Naive thymus-derived CD4-positive, alpha-beta T cell (primary cell): ENCODE measurements around the gene C2CD3. TPM values are rescaled to one million over a fixed set of nuclear protein-coding genes. Genes with fewer than 3 reads are reported as not detected.
"Not testable (repeated sequence)": the region's sequence is repeated elsewhere in the genome, so short reads cannot be mapped to it uniquely, and the experiment has no call there.

Experiments
- ATAC-seq: fragments of 150-1000 bp; cut with Tn5 transposase; 2 replicates; pipeline ENCODE4 v1.10.0; 2021; ENCODE audit warnings: mild to moderate bottlenecking, moderate library complexity
- CTCF ChIA-PET: fragments of 350-600 bp; sonication (Branson Sonifier 250); formaldehyde crosslinking; loops from one replicate; lab custom pipeline; 2021; ENCODE audit warnings: antibody characterized with exemption; lab: Charles Lee
- POLR2A ChIA-PET: fragments of 350-600 bp; sonication (Branson Sonifier 250); formaldehyde crosslinking; loops from one replicate; lab custom pipeline; 2021; ENCODE audit warnings: antibody characterized with exemption, inconsistent platforms; lab: Charles Lee
- DNase-seq, 9 donors: peaks; one replicate each; pipeline versions ENCODE4 v3.0.0 to v3.0.0-alpha.2; 2020 to 2022; ENCODE audit warnings: mixed read lengths in 1 of 9
- H3K27ac ChIP-seq: one replicate; pipeline ENCODE4 v1.7.0; 2013; ENCODE audit warnings: mild to moderate bottlenecking, low read depth, low read length, moderate library complexity
- H3K27me3 ChIP-seq, 2 donors: one replicate each; pipeline ENCODE4 v1.7.0; 2013; ENCODE audit warnings: low read length in 2 of 2, mild to moderate bottlenecking in 2 of 2, moderate library complexity in 2 of 2; ENCODE audit not compliant: control insufficient read depth in 2 of 2, insufficient read depth in 2 of 2
- H3K36me3 ChIP-seq, 3 experiments: 1 replicate in 2 of 3; 2 replicates in 1 of 3; pipeline ENCODE4 v1.7.0; 2013; ENCODE audit warnings: low read length in 3 of 3, mild to moderate bottlenecking in 3 of 3, moderate library complexity in 1 of 3; ENCODE audit not compliant: insufficient read depth in 3 of 3, control insufficient read depth in 2 of 3
- H3K4me1 ChIP-seq, 2 donors: one replicate each; pipeline ENCODE4 v1.7.0; 2013; ENCODE audit warnings: low read length in 2 of 2, mild to moderate bottlenecking in 2 of 2, moderate library complexity in 1 of 2; ENCODE audit not compliant: control insufficient read depth in 2 of 2, insufficient read depth in 2 of 2
- H3K4me3 ChIP-seq: 2 replicates; pipeline ENCODE4 v1.7.0; 2013; ENCODE audit warnings: mild to moderate bottlenecking, low read length
- H3K9me3 ChIP-seq, 3 experiments: 1 replicate in 2 of 3; 2 replicates in 1 of 3; pipeline ENCODE4 v1.7.0; 2013; ENCODE audit warnings: low read length in 3 of 3; ENCODE audit not compliant: control insufficient read depth in 2 of 3
- H3K27ac Mint-ChIP-seq, 9 donors: one replicate each; pipeline ENCODE4 v1.8.0; 2020 to 2022; ENCODE audit warnings: mixed read lengths in 9 of 9, mild to moderate bottlenecking in 8 of 9, moderate library complexity in 5 of 9, inconsistent platforms in 2 of 9
- H3K27me3 Mint-ChIP-seq, 5 donors: one replicate each; pipeline ENCODE4 v1.8.0; 2021 to 2022; ENCODE audit warnings: mixed read lengths in 5 of 5, mild to moderate bottlenecking in 1 of 5
- H3K36me3 Mint-ChIP-seq, 5 donors: one replicate each; pipeline ENCODE4 v1.8.0; 2020 to 2022; ENCODE audit warnings: mixed read lengths in 5 of 5, mild to moderate bottlenecking in 3 of 5, inconsistent platforms in 1 of 5
- H3K4me1 Mint-ChIP-seq, 7 donors: one replicate each; pipeline ENCODE4 v1.8.0; 2020 to 2022; ENCODE audit warnings: mixed read lengths in 7 of 7, mild to moderate bottlenecking in 3 of 7, inconsistent platforms in 1 of 7
- H3K4me3 Mint-ChIP-seq, 10 donors: one replicate each; pipeline ENCODE4 v1.8.0; 2020 to 2022; ENCODE audit warnings: mild to moderate bottlenecking in 10 of 10, mixed read lengths in 10 of 10, moderate library complexity in 6 of 10, inconsistent platforms in 2 of 10
- H3K9me3 Mint-ChIP-seq, 11 donors: one replicate each; pipeline ENCODE4 v1.8.0; 2020 to 2022; ENCODE audit warnings: mixed read lengths in 11 of 11, mild to moderate bottlenecking in 4 of 11, inconsistent platforms in 1 of 11, moderate library complexity in 1 of 11
- intact Hi-C, 2 donors: fragments of 100-400 bp; cut with micrococcal nuclease; formaldehyde crosslinking; loops; one replicate each; pipeline ENCODE4 v1.15.1; 2023
- polyA plus RNA-seq, 2 donors: library from polyadenylated mRNA; unstranded; fragments of 300-500 nt; fragmentation: Illumina TruSeq; gene quantifications; one replicate each; pipeline ENCODE4 v1.2.3, GENCODE V29; 2021
- total RNA-seq, 6 experiments: library from RNA in 5 of 6; stranded (reverse) in 5 of 6; gene quantifications; 1 replicate in 5 of 6; 2 replicates in 1 of 6; pipeline ENCODE4 v1.2.3 and lab custom pipeline; 2021 to 2026

Gene C2CD3
- total and polyA plus RNA-seq, 7 experiments from 2014 or later: 8.0 to 42.5 (median 34.6) TPM

DNA sequence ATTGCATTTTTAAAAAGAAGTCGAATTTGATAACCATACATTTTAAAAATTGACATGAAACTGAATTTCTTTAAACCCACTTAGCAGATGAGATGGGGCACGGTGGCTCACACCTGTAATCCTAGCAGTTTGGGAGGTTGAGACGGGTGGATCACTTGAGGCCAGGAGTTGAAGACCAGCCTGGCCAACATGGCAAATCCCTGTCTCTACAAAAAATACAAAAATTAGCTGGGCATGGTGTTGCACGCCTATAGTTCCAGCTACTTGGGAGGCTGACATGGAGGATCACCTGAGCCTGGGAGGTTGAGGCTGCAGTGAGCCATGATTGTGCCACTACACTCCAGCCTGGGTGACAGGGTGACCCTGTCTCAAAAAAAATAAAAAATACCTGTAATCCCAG lies 185.1 kb downstream of the C2CD3 start:
- H3K9me3 ChIP-seq, H3K9me3 Mint-ChIP-seq, H3K4me1 ChIP-seq, DNase-seq, H3K27ac ChIP-seq, H3K4me3 Mint-ChIP-seq, ATAC-seq, H3K27me3 ChIP-seq, H3K4me3 ChIP-seq, H3K27me3 Mint-ChIP-seq: not testable (repeated sequence)
- H3K27ac Mint-ChIP-seq: peak overlapping the region in 4 of 9 donors; percentile 28 to 100 (median 68)
- peaks cover 12 to 21% (median 14%) of the 10 kb centered on the region in 5 donors for H3K36me3 Mint-ChIP-seq
- ChIA-PET CTCF (interaction anchor here (1.6 kb wide), 1 partner anchor 9 kb away, joined by 9 read pairs; no protein-coding TSS in a partner anchor), POLR2A (interaction anchor here (11.9 to 31.1 kb wide), 3 partner anchors 5 to 28 kb away, joined by 237 to 1403 read pairs (median 1403); partner anchors contain the start of genes UCP2 and UCP3)
- peaks cover 0 to 19% (median 2%) of the 10 kb centered on the region in 3 experiments for H3K36me3 ChIP-seq
- intact Hi-C loops: loop anchor here in 1 of 2 donors (10.0 kb wide), 1 partner anchor 509 kb away; the partner anchor contains the start of gene LIPT2
- H3K4me1 Mint-ChIP-seq: peaks cover 19 to 36% (median 27%) of the 10 kb centered on the region in 7 donors

DNA sequence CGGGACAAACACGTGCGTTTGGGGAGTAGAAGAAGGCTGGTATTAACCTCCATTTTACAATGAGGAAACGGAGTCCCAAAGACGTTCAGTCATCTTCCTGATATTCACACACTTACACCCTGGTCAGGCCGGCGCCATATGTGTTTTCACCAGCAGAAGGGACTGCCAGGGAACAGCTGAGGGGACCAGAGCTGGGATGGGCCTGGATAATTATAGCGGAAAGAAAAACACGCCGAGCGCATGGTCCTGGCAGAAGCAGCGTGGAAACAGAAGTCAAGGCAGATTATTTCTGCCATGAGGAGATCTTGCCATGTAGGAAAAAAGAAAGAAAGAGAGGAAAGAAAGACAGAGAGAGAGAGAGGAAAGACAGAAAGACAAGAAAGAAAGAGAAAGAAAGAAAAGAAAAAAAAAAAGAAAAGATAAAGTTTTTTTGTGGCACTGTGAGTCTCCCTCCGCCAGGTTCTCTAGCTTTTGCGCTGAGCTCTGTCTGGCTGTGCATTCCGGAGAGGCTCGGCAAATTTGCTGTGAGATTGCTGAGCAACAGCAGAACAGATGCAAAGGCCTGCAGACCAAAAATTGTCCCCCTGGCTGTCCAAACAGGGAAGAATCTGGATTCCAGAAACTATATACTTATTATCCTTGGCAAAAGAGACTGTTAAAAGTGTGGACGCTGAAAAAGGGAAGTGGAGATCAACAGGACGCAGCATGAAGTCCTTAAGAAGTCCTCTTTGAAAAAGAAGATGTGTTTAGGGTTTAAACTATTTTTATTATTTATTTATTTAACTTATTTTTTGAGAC lies 186.9 kb downstream of the C2CD3 start:
- DNase-seq: peak in 1 of 9 donors; percentile 43
- H3K4me1 Mint-ChIP-seq: peaks cover 21 to 47% (median 36%) of the 10 kb centered on the region in 7 donors

DNA sequence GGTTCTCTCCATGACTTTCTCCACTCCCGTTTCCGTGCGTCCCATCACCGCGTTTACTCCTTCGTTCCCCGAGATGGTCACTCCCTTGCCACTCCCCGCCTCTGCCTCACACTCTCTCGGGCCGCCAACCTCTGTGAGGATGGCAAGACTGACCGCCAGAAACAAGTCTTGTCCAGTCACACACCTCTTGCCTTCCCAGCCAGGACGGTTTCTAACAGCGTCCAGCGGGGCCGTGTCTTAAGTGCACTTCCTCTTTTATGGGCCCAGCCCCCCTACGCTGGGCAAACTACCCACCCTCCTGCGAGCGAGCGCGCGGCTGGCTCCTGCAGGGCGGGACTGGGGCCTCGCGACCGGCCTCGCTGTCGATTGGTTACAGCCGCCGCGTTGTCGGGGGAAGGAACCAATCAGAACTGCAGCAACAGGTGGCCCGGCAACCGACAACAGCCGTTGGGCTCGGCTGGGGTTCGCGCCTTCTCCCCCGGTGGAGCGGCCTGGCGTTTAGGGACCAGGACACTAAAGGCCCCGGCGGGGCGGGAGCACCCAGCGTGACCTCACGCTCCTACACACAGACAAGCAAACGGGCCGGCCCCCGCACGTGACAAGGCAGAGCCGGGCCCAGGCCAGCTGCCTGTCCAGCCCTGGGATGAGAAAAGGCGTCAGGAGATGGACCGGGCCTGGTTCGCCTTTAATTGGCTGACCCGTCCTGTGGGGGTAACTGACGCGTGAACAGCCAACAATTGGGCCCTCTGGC lies 187.6 kb downstream of the C2CD3 start:
- CTCF ChIA-PET: interaction anchor here (0.7 to 4.2 kb wide), 6 partner anchors 9 to 22 kb away, joined by 3 to 24 read pairs (median 10); no protein-coding TSS in a partner anchor
- peaks cover 29 to 55% (median 44%) of the 10 kb centered on the region in 7 donors for H3K4me1 Mint-ChIP-seq
- peak overlapping the region; percentile 93 to 100 (median 99) for H3K4me3 Mint-ChIP-seq
- H3K4me1 ChIP-seq: peaks cover 26 to 31% of the 10 kb centered on the region in 2 donors
- peak; percentile 86 for ATAC-seq
- no peaks in the 10 kb centered on the region for H3K27me3 Mint-ChIP-seq
- intact Hi-C loops: loop anchor here (1.0 to 10.0 kb wide), 10 partner anchors 9 to 609 kb away; partner anchors contain the start of genes LIPT2 (in 2 of the 2), C2CD3 (in 1 of the 2), PGM2L1 (in 1 of the 2) and POLD3 (in 1 of the 2)
- peak overlapping the region; percentile 93 for H3K4me3 ChIP-seq
- H3K27me3 ChIP-seq: no peaks in the 10 kb centered on the region
- peaks cover 15 to 44% (median 34%) of the 10 kb centered on the region in 5 donors for H3K36me3 Mint-ChIP-seq
- DNase-seq: peak; percentile 83 to 94 (median 92)
- peak overlapping the region; percentile 96 for H3K27ac ChIP-seq
- H3K9me3 ChIP-seq: no peaks in the 10 kb centered on the region
- peaks cover 9 to 35% (median 14%) of the 10 kb centered on the region in 3 experiments for H3K36me3 ChIP-seq
- POLR2A ChIA-PET: interaction anchor here (0.6 to 31.1 kb wide), 7 partner anchors 8 to 203 kb away, joined by 3 to 1403 read pairs (median 3); partner anchors contain the start of genes C2CD3, PPME1, UCP2 and UCP3
- peaks cover 0 to 2% (median 0%) of the 10 kb centered on the region in 11 donors for H3K9me3 Mint-ChIP-seq
- peak overlapping the region; percentile 98 to 100 (median 99) for H3K27ac Mint-ChIP-seq

More for the DNA sequence above, 186.9 kb downstream of the C2CD3 start:
- H3K4me3 Mint-ChIP-seq: peak overlapping the region; percentile 93 to 100 (median 99)
- peak overlapping the region; percentile 98 to 100 (median 99) for H3K27ac Mint-ChIP-seq
- no peak for ATAC-seq
- Histone ChIP-seq H3K9me3 (no peaks in the 10 kb centered on the region), H3K4me3 (peak overlapping the region; percentile 93), H3K4me1 (peaks cover 18 to 23% of the 10 kb centered on the region in 2 donors), H3K36me3 (peaks cover 1 to 27% (median 6%) of the 10 kb centered on the region in 3 experiments), H3K27me3 (no peaks in the 10 kb centered on the region), H3K27ac (peak overlapping the region; percentile 96)
- H3K36me3 Mint-ChIP-seq: peaks cover 15 to 37% (median 28%) of the 10 kb centered on the region in 5 donors
- ChIA-PET POLR2A (interaction anchor here (11.9 to 31.1 kb wide), 3 partner anchors 7 to 29 kb away, joined by 237 to 1403 read pairs (median 1403); partner anchors contain the start of genes UCP2 and UCP3), CTCF (interaction anchor here (0.6 to 1.3 kb wide), 5 partner anchors 11 to 53 kb away, joined by 3 to 9 read pairs (median 3); no protein-coding TSS in a partner anchor)
- H3K9me3 Mint-ChIP-seq: peaks cover 0 to 2% (median 0%) of the 10 kb centered on the region in 11 donors
- intact Hi-C loops: loop anchor here (1.0 to 10.0 kb wide), 8 partner anchors 11 to 608 kb away; partner anchors contain the start of genes LIPT2 (in 2 of the 2), C2CD3 (in 1 of the 2), POLD3 (in 1 of the 2) and PPME1 (in 1 of the 2)
- H3K27me3 Mint-ChIP-seq: no peaks in the 10 kb centered on the region

DNA sequence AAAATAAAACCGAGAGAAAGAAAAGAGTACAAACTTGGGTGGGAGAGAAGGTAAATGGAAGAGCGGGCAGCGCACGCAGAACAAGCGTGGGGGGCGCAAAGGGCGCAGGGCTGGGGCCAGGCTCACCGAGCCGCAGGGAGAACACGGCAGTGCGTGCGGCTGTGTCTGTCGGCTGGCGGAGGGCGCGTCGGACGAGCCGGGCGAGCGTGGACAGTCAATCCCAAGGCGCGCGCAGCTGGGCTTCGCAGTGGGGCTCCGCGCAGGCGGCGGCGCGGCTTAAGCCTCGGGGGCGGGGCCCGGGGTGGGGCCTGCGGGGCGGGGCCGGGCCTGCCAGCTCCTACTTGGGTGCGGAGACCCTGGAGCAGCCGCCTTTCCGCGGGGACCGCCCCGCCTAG lies 188.2 kb downstream of the C2CD3 start, which contains the start of gene UCP2:
Gene UCP2 (minus strand): TSS at position 249 of the 395 bp plus-strand sequence. CDS start 4,465 bp downstream, outside the sequence.
- CTCF ChIA-PET: interaction anchor here (1.2 to 4.2 kb wide), 4 partner anchors 9 to 23 kb away, joined by 3 to 24 read pairs (median 20); no protein-coding TSS in a partner anchor
- Histone ChIP-seq H3K27ac (peak within 1 kb of the TSS; percentile 96), H3K27me3 (no peaks in the 10 kb centered on the region), H3K9me3 (no peaks in the 10 kb centered on the region), H3K4me1 (peaks cover 32 to 37% of the 10 kb centered on the region in 2 donors), H3K4me3 (peak within 1 kb of the TSS; percentile 93), H3K36me3 (peaks cover 15 to 40% (median 19%) of the 10 kb centered on the region in 3 experiments)
- Mint-ChIP-seq H3K27me3 (no peaks in the 10 kb centered on the region), H3K4me1 (peaks cover 35 to 59% (median 50%) of the 10 kb centered on the region in 7 donors), H3K9me3 (peaks cover 0 to 2% (median 0%) of the 10 kb centered on the region in 11 donors), H3K4me3 (peak within 1 kb of the TSS; percentile 93 to 100 (median 99)), H3K36me3 (peaks cover 15 to 48% (median 36%) of the 10 kb centered on the region in 5 donors), H3K27ac (peak within 1 kb of the TSS; percentile 98 to 100 (median 99))
- ATAC-seq (peak; percentile 76), DNase-seq (peak in 7 of 9 donors; percentile 74 to 89 (median 80))
- POLR2A ChIA-PET: interaction anchor here (0.6 to 31.1 kb wide), 11 partner anchors 7 to 202 kb away, joined by 3 to 1403 read pairs (median 3); partner anchors contain the start of genes C2CD3, PPME1, UCP2 and UCP3
- intact Hi-C loops: loop anchor here (1.0 to 10.0 kb wide), 7 partner anchors 8 to 610 kb away; partner anchors contain the start of genes LIPT2 (in 2 of the 2), PGM2L1 (in 1 of the 2) and POLD3 (in 1 of the 2)

DNA sequence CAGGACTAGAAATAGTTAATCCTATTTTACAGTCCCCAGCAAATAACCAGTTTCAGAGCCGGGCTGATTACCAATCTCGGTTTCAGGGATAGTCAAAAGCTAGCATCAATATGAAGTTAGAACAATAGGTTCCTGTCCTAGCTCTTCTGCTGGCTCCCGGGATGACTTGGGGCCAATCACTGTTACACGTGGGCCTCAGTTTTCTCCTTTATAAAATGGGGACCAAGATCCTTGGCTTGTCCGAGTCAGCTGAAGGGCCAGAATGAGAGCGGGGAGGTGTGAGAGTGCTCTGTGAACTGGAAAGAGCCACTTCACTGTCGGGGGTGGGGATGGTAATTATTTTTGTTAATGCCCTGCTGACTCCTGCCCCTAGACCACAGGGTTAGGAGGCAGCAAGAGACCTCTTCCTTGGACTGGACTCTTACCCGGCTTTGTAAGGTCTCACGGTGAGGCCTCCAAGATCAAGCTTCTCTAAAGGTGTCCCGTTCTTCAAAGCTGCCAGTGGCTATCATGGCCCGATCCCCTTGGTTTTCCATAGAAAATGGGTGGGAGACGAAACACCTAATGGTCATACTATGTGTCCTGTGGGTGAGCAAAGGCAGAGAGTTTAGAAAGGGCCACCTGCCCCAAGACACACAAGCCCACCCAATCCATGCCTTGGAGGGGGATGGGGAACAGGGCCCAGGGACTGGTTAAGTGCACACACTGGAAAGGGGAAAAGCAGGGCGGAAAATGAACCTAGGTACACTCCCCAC lies 189.6 kb downstream of the C2CD3 start:
- H3K36me3 ChIP-seq: peaks cover 28 to 54% (median 33%) of the 10 kb centered on the region in 3 experiments
- H3K9me3 ChIP-seq: no peaks in the 10 kb centered on the region
- ChIA-PET POLR2A (interaction anchor here (0.7 to 31.1 kb wide), 7 partner anchors 6 to 71 kb away, joined by 3 to 1403 read pairs (median 12); partner anchors contain the start of genes UCP2 and UCP3), CTCF (interaction anchor here (1.1 to 4.6 kb wide), 12 partner anchors 10 to 109 kb away, joined by 3 to 24 read pairs (median 6); no protein-coding TSS in a partner anchor)
- peak overlapping the region; percentile 93 for H3K4me3 ChIP-seq
- no peak for DNase-seq
- peaks cover 45 to 73% (median 59%) of the 10 kb centered on the region in 7 donors for H3K4me1 Mint-ChIP-seq
- ATAC-seq: no peak
- H3K27ac ChIP-seq: peak overlapping the region; percentile 96
- H3K9me3 Mint-ChIP-seq: peaks cover 0 to 3% (median 0%) of the 10 kb centered on the region in 11 donors
- no peaks in the 10 kb centered on the region for H3K27me3 ChIP-seq
- intact Hi-C loops: loop anchor here (5.0 to 10.0 kb wide), 4 partner anchors 51 to 611 kb away; partner anchors contain the start of genes LIPT2 (in 2 of the 2) and POLD3 (in 1 of the 2)
- H3K4me3 Mint-ChIP-seq: peak overlapping the region; percentile 93 to 100 (median 99)
- peaks cover 26 to 59% (median 49%) of the 10 kb centered on the region in 5 donors for H3K36me3 Mint-ChIP-seq
- peaks cover 46 to 50% of the 10 kb centered on the region in 2 donors for H3K4me1 ChIP-seq
- peak overlapping the region; percentile 98 to 100 (median 99) for H3K27ac Mint-ChIP-seq
- no peaks in the 10 kb centered on the region for H3K27me3 Mint-ChIP-seq
